PC-3 (cell line): Measurements from ENCODE around the gene MYO1H.

Source experiments
- CTCF ChIP-seq: fragments of 300-600 bp; sonication (generic); conservative IDR thresholded peaks from 2 replicates; pipeline ENCODE4 v1.5.1; 2017; ENCODE audit warnings: antibody characterized with exemption, low read depth, mild to moderate bottlenecking, low read length
- EZH2 ChIP-seq: fragments of 300-600 bp; sonication (generic); IDR thresholded peaks from one replicate; pipeline ENCODE4 v1.6.1; 2017; ENCODE audit warnings: antibody characterized with exemption, mild to moderate bottlenecking, low read length; ENCODE audit not compliant: unreplicated experiment
- EZH2phosphoT487 ChIP-seq: fragments of 300-600 bp; sonication (generic); IDR thresholded peaks from 2 replicates; pipeline ENCODE4 v1.6.1; 2018; ENCODE audit warnings: mild to moderate bottlenecking, antibody characterized with exemption, low read length, borderline replicate concordance

- no peak for TF ChIP-seq CTCF
- TF ChIP-seq EZH2: no peak
- no peak for TF ChIP-seq EZH2phosphoT487
Observed at GRCh38 chr12:109485201-109485600, 137.5 kb downstream of the MYO1H start.
